NK-92 (cell line): Measurements from ENCODE around the gene SLC5A6.
"Not testable (repeated sequence)": the region's sequence is repeated elsewhere in the genome, so short reads cannot be mapped to it uniquely, and the experiment has no call there.

Experiments
- DNase-seq: peaks from one replicate; lab custom pipeline; 2025; ENCODE audit not compliant: unreplicated experiment; lab: John Stamatoyannopoulos, UW

Gene SLC5A6

GRCh38 chr2:27177441-27178351 lies 34.4 kb downstream of the SLC5A6 start:
- DNase-seq: no peak

DNA sequence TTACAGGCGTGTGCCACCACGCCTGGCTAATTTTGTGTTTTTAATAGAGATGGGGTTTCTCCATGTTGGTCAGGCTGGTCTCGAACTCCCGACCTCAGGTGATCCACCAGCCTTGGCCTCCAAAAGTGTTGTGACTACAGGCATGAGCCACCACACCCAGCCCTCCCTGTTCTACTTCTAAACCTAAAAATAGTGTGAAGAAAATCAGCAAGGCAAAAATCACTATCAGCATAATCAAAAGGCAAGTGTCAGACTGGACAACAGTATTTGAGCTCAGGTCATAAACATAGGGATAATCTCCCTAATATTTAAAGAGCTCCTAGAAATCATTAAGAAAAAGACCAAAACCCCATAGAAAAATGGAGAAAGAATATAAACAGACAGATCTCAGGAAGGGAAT lies 36.3 kb downstream of the SLC5A6 start:
- not testable (repeated sequence) for DNase-seq

DNA sequence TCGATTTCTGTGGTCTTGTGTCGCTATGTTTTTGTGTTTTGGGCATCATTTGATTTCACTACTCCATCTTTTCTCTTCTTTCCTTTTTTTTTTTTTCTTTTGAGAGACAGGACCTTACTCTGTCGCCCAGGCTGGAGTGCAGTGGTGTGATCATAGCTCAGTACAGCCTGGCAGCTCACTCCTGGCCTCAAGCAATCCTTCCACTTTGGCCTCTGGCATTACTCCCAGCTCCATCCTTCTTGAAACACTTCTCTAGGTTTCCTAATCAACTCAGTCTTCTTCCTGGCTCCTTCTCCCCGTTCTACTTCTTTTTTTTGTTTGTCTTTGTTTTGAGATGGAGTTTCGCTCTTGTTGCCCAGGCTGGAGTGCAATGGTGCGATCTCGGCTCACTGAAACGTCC lies 36.7 kb downstream of the SLC5A6 start:
- DNase-seq: no peak

GRCh38 chr2:27174638-27175037 lies 37.4 kb downstream of the SLC5A6 start:
- DNase-seq: no peak

GRCh38 chr2:27171351-27171848 lies 40.7 kb downstream of the SLC5A6 start:
- no peak for DNase-seq

DNA sequence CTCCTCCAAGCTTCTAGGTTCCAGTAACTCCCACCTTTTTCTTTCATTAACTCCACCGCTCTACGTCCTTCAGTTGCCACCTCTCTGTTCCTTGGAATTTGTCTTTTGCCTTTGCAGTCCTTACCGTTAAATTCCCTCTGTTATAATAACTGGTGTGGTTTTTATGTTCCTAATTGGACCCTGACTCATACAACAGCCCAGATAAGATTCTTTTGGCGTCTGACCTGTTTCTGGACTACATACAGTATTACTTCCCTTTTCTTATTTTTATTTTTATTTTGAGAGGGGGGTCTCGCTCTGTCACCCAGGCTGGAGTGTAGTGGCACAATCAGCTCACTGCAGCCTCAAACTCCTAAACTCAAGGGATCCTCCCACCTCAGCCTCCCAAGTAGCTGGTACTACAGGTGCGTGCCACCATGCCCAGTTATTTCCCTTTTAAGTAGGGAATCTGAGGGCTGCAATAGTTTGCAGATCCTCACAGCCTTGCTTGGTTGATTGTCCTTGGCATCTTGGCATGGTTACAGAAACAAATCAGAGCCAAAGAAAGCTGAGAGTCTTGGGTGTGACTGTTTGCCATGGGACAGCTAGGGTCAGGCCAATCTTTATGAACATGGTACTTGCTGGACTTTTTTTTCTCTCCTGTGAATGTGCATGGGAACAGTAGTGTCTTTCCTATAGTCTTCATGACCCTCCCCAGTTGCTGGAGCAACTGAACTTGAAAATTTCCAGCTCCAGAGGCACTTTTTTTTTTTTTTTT lies 41.3 kb downstream of the SLC5A6 start:
- DNase-seq: no peak

DNA sequence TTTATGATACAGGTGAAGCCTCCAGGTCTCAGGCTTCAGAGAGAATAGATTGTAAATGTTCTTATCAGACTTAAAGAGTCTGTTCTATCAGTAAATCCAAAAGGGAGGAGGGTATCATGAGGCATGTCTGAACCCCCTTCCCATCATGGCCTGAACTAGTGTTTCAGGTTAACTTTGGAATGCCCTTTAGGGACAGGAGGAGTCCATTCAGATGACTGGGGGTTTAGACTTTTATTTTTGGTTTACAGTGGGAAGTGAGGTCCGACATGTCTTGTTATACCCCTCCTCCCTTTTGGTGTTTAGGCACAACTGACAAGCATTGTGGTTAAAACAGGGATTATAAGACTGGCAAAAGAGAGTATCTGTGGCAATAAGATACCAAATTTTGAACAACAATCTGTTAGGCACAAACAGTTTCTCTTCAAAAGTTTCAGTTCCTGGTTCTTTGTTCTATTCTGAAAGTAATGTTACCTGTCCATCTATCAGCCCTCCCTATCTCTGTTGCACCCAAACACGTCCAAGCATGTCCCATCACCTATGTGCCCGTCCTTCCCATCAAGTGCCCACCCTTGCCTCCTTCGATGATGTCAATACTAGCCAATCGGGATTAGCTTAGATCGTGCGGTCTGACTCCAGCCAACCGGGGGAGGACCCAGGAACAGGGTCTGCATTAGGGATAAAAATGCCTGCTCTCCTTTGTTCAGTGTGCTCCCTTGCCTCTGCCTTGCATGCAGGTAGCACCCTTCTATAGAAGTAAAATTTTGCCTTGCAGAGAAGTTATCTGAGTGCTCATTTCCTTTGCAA lies 46.9 kb downstream of the SLC5A6 start:
- DNase-seq: no peak

DNA sequence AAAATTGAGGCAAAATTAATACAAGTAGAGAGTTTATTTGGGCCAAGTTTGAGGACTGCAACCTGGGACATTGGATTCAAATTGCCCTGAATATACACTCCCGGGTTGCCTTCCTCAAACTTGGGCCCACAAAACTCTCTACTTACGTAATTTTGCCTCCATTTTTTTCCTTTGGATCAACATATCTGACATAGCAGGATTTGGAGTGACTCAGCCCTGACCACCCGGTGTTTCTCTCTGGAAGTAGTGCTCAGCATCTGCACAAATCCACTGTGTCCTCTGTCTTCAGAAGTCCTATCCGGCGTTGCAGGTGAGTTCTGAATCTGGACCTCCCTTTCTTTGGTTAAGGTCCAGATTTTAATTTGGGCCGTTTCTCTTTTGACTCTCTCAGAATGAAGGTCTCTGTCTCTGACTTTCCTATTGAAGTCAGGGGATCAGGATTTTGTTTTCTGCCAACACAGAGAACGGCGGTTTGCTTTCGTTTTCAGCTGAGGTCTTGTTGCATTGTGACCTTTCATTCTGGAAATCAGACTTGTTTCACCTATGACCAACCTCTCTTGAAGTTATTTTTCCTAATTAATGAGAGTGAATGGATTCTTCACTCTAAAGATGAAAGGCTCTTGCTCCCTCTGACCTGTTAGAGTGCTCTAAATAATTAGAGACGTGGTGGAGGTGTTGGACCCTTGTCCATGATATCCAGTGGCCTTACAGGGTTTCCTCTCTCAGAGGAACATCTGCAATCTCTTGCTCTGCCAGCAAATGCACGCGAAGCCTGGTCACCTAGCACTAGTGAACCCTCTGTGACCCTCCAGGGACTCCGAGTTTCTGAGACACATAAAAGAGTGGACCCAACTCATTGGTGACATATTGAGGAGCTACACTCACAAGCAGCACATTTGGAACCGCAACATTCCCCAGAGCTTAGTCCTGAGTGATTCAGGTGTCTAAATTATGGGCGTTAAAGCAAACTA lies 49.6 kb downstream of the SLC5A6 start:
- DNase-seq: no peak

- no peak for DNase-seq
Measured at GRCh38 chr2:27160191-27160590, 51.9 kb downstream of the SLC5A6 start.

GRCh38 chr2:27159271-27159670 lies 52.8 kb downstream of the SLC5A6 start:
- DNase-seq: no peak

GRCh38 chr2:27158468-27158867 lies 53.6 kb downstream of the SLC5A6 start:
- DNase-seq: no peak

DNA sequence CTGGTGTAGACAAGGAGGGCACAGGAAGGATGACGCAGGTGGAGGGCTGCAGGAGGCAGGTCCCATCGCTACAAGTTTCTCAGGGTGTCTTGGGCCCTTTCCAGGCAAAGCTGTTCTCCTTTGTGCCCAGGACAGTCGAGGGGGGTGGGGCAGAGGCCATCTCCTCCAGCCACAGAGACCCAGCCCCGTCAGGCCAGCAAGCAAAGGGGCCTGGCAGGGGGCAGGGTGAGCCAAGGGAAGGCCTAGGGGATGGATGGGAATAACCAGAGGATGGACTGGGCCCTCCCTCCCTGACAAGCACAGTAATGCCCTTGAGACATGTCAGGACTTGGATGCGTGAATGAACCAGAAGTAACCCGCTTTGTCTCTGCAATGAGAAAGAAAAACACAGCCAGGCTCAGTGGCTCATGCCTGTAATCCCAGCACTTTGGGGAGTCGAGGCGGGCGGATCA lies 57.0 kb downstream of the SLC5A6 start:
- DNase-seq: no peak

- DNase-seq: no peak
Measured at GRCh38 chr2:27154488-27154887, 57.6 kb downstream of the SLC5A6 start.

DNA sequence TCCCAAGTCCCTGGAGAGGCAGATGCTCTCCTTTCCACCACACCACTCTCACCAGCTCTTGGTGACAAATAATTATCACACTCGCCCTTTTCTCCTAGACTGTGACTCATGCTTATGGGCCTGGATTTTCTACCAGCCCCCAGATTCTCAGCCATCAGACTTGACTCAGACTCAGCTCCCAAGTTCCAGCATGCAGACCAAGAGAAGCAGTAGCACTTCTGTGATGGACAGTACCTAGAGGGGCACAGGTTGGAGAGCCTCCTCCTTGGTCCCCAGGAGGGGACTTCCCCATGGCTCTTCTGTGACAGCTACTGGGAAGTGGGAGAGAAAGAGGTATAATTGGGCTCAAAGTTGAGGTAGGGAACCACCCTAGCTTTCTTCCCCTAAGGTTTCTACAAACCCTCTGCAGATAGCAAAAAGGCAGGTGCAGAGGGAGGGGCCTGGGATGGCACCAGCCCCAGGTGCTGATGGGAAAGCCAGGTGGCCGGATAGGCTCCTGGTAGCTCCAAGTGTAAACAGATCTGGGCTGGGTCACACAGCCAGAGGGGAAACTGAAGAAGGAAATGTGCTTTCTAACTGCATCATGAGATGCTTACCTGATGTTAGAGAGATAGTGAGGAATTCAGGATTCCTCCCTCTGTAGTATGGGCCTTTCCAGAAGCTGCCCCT lies 59.1 kb downstream of the SLC5A6 start:
- no peak for DNase-seq

- DNase-seq: no peak
Measured at GRCh38 chr2:27152102-27152795, 59.8 kb downstream of the SLC5A6 start.

- DNase-seq: no peak
Measured at GRCh38 chr2:27150639-27151230, 61.3 kb downstream of the SLC5A6 start.
